Effector memory CD8-positive, alpha-beta T cell (primary cell): Measurements from ENCODE around the gene SUMF2.
A peak's percentile ranks its signal among the peaks of the same experiment; 100 is the strongest.
"Not testable (repeated sequence)": the region's sequence is repeated elsewhere in the genome, so short reads cannot be mapped to it uniquely, and the experiment has no call there.

ENCODE experiments used
- ATAC-seq: fragments of 150-1000 bp; cut with Tn5 transposase; replicated peaks from 2 replicates; pipeline ENCODE4 v1.10.0; 2021; ENCODE audit warnings: mild to moderate bottlenecking, moderate library complexity
- DNase-seq, 3 experiments: peaks; one replicate each; pipeline ENCODE4 v3.0.0; 2021
- H3K27ac Mint-ChIP-seq, 2 donors: one replicate each; pipeline ENCODE4 v1.8.0; 2022; ENCODE audit warnings: mild to moderate bottlenecking in 2 of 2, mixed read lengths in 2 of 2, moderate library complexity in 2 of 2
- H3K27me3 Mint-ChIP-seq, 2 donors: one replicate each; pipeline ENCODE4 v1.8.0; 2022; ENCODE audit warnings: mixed read lengths in 2 of 2
- H3K36me3 Mint-ChIP-seq: one replicate; pipeline ENCODE4 v1.8.0; 2022; ENCODE audit warnings: mild to moderate bottlenecking, moderate library complexity, mixed read lengths; ENCODE audit not compliant: insufficient read depth
- H3K4me1 Mint-ChIP-seq, 2 donors: one replicate each; pipeline ENCODE4 v1.8.0; 2022; ENCODE audit warnings: low read depth in 2 of 2, mixed read lengths in 2 of 2
- H3K4me3 Mint-ChIP-seq, 2 donors: one replicate each; pipeline ENCODE4 v1.8.0; 2022; ENCODE audit warnings: mild to moderate bottlenecking in 2 of 2, mixed read lengths in 2 of 2, moderate library complexity in 2 of 2
- H3K9me3 Mint-ChIP-seq, 2 donors: one replicate each; pipeline ENCODE4 v1.8.0; 2022; ENCODE audit warnings: mixed read lengths in 2 of 2
- total RNA-seq, 9 experiments: gene quantifications; one replicate each; lab custom pipeline; 2026; lab: John Stamatoyannopoulos, UW

The SUMF2 gene
- total RNA-seq: 85.7 to 147 (median 103) reads per million in 9 experiments

GRCh38 chr7:56063882-56064625, at the start of gene SUMF2:
Gene SUMF2 (plus strand): TSS chr7:56064286. CDS start chr7:56064312, 26 bp downstream.
- Mint-ChIP-seq H3K27me3 (no peaks in the 10 kb centered on the region), H3K27ac (peak within 1 kb of the TSS; percentile 95 to 97), H3K36me3 (peaks cover 75% of the 10 kb centered on the region), H3K4me1 (peaks cover 18 to 29% of the 10 kb centered on the region in 2 donors), H3K4me3 (peak within 1 kb of the TSS; percentile 87 to 92), H3K9me3 (no peaks in the 10 kb centered on the region)
- DNase-seq (peak; percentile 85 to 87 (median 86)), ATAC-seq (peak; percentile 89)

- not testable (repeated sequence) for H3K27me3 Mint-ChIP-seq, DNase-seq, H3K9me3 Mint-ChIP-seq, ATAC-seq, H3K4me1 Mint-ChIP-seq, H3K4me3 Mint-ChIP-seq, H3K27ac Mint-ChIP-seq, H3K36me3 Mint-ChIP-seq
These were observed 47.1 kb upstream of the SUMF2 start for GRCh38 chr7:56017015-56017414.

- Mint-ChIP-seq H3K4me3 (no peak overlapping the region), H3K27me3 (no peaks in the 10 kb centered on the region), H3K36me3 (peaks cover 10% of the 10 kb centered on the region), H3K4me1 (no peaks in the 10 kb centered on the region), H3K27ac (no peak overlapping the region), H3K9me3 (no peaks in the 10 kb centered on the region)
- ATAC-seq (no peak), DNase-seq (no peak)
These were observed 44.6 kb upstream of the SUMF2 start for GRCh38 chr7:56019501-56019900.

DNA sequence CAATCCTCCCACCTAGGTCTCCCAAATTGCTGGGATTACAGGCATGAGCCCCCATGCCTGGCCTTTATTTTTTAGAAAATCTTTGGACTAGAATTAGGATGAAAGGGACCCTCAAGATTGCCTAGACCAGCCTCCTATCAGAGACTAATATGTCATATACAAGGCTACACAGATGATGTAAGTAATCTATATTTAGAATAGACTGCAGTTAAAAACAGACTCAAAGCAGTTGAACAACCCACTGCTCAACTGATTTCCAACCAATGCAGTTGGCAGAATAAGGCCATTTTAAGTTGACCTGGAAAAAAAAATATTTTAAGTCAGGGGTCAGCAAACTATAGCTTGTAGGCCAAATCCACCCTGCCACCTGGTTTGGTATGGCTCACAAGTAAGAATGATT, 40.6 kb upstream of the SUMF2 start:
- ATAC-seq (no peak), DNase-seq (no peak)
- no peaks in the 10 kb centered on the region for H3K4me1 Mint-ChIP-seq
- peaks cover 10% of the 10 kb centered on the region for H3K36me3 Mint-ChIP-seq
- H3K9me3 Mint-ChIP-seq: no peaks in the 10 kb centered on the region
- no peak overlapping the region for H3K27ac Mint-ChIP-seq
- no peak overlapping the region for H3K4me3 Mint-ChIP-seq
- H3K27me3 Mint-ChIP-seq: no peaks in the 10 kb centered on the region

DNA sequence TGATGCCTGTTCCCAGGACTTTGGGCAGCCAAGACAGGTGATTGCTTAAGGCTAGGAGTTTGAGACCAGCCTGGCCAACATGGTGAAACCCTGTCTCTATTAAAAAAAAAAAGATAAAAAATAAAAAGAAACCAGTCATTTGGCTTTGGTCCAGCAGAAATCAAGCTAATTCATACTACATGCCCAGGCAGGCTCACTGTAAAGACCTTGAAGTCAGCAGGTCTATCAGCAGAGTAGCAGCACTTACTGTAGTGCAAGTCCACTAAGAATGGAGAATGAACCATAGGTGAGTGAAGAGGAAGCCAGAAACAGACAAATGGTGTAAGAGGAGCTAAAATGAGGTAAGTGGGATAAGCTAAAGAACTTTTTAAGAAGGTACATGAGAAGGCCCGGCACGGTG, 37.5 kb upstream of the SUMF2 start:
- no peak overlapping the region for H3K27ac Mint-ChIP-seq

GRCh38 chr7:56028942-56029630, 35.0 kb upstream of the SUMF2 start:
- ATAC-seq (no peak), DNase-seq (no peak)
- Mint-ChIP-seq H3K27ac (peak overlapping the region in 1 of 2 donors; percentile 5), H3K36me3 (peaks cover 11% of the 10 kb centered on the region), H3K27me3 (no peaks in the 10 kb centered on the region), H3K4me1 (peaks cover 5% of the 10 kb centered on the region in 2 donors), H3K9me3 (no peaks in the 10 kb centered on the region), H3K4me3 (no peak overlapping the region)

More for the DNA sequence above, 37.5 kb upstream of the SUMF2 start:
- H3K4me1 Mint-ChIP-seq: no peaks in the 10 kb centered on the region
- DNase-seq (no peak), ATAC-seq (no peak)
- no peak overlapping the region for H3K4me3 Mint-ChIP-seq
- no peaks in the 10 kb centered on the region for H3K27me3 Mint-ChIP-seq
- H3K36me3 Mint-ChIP-seq: peaks cover 2% of the 10 kb centered on the region
- H3K9me3 Mint-ChIP-seq: no peaks in the 10 kb centered on the region

DNA sequence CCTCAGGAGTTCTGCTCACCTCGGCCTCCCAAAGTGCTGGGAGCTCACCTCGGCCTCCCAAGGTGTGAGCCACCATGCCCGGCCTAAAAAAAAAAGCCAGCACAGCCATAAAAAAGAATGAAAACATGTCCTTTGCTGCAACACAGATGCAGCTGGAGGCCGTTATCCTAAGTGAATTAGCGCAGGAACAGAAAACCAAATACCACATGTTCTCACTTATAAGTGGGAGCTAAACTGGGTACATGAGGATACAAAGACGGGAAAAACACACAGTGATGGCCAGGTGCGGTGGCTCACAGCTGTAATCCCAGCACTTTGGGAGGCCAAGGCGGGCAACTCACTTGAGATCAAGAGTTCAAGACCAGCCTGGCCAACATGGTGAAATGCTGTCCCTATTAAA, 33.7 kb upstream of the SUMF2 start:
- ATAC-seq (no peak), DNase-seq (no peak)
- Mint-ChIP-seq H3K36me3 (peaks cover 12% of the 10 kb centered on the region), H3K4me3 (no peak overlapping the region), H3K27ac (no peak overlapping the region), H3K9me3 (no peaks in the 10 kb centered on the region), H3K4me1 (peaks cover 5% of the 10 kb centered on the region in 2 donors), H3K27me3 (no peaks in the 10 kb centered on the region)

DNA sequence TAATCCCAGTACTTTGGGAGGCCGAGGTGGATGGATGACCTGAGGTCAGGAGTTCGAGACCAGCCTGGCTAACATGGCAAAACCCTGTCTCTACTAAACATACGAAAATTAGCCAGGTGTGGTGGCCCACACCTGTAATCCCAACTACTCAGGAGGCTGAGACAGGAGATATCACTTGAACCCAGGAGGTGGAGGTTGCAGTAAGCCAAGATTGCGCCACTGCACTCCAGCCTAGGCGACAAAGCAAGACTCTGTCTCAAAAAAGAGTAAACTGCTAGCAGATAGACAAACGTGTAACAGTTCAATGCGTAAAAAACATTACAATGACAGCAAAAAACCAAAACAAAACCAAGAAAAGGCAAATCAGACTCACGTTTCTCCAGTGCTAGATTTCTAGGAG, 32.5 kb upstream of the SUMF2 start:
- H3K27me3 Mint-ChIP-seq, H3K27ac Mint-ChIP-seq, H3K4me1 Mint-ChIP-seq, ATAC-seq, DNase-seq, H3K4me3 Mint-ChIP-seq, H3K9me3 Mint-ChIP-seq: not testable (repeated sequence)
- peaks cover 12% of the 10 kb centered on the region for H3K36me3 Mint-ChIP-seq

- peak overlapping the region; percentile 12 to 85 for H3K4me3 Mint-ChIP-seq
- H3K27ac Mint-ChIP-seq, H3K4me1 Mint-ChIP-seq, ATAC-seq, DNase-seq, H3K27me3 Mint-ChIP-seq, H3K9me3 Mint-ChIP-seq: not testable (repeated sequence)
- H3K36me3 Mint-ChIP-seq: peaks cover 12% of the 10 kb centered on the region
These were observed 31.5 kb upstream of the SUMF2 start for GRCh38 chr7:56032578-56032977.

DNA sequence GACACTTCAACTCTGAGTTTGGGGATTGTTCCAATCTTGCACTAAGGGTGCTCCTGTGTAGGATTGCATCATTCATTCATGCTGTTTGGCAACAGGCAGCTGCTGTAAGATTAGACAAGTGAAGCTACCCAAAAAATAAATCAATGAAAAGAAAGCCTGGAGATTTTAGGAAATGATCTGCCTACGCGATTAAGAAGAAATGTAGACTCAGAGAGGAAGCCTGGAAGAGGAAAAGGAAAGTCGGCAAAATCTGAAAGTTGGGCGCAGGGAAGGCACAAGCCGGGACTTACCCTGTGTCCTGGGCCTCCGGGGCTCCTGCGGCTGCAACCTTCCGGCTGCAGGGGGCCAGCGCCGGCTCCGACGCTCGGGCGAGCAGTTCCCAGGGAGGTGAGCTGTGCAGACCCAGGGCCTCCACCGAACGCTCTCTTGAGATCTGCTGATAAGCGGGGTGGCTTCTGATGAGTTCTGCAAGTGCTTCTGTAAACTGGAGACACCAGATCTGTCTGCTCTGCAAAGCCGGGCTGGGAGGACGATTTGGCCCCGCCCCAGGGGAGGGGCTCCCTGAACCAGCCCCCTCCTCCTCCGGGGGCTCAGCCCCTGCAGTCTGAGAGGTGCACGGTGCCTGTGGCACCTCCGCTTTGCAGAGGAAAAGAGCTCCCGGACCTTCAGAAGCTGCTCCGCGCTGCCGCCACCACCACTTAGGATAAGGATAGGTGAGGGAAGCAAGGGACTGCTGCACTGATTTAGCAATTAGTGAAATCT, 30.2 kb upstream of the SUMF2 start:
- peak; percentile 48 to 57 (median 50) for DNase-seq
- no peaks in the 10 kb centered on the region for H3K9me3 Mint-ChIP-seq

GRCh38 chr7:56040730-56041129, 23.4 kb upstream of the SUMF2 start:
- Mint-ChIP-seq H3K27ac (no peak overlapping the region), H3K36me3 (no peaks in the 10 kb centered on the region), H3K4me3 (no peak overlapping the region), H3K27me3 (no peaks in the 10 kb centered on the region), H3K4me1 (no peaks in the 10 kb centered on the region), H3K9me3 (no peaks in the 10 kb centered on the region)
- ATAC-seq: no peak
- DNase-seq: no peak

More for the DNA sequence above, 30.2 kb upstream of the SUMF2 start:
- Mint-ChIP-seq H3K27me3 (no peaks in the 10 kb centered on the region), H3K4me1 (peaks cover 5 to 8% of the 10 kb centered on the region in 2 donors), H3K4me3 (peak overlapping the region; percentile 78 to 85), H3K36me3 (peaks cover 12% of the 10 kb centered on the region), H3K27ac (peak overlapping the region; percentile 3 to 51)
- ATAC-seq: peak; percentile 90

- H3K36me3 Mint-ChIP-seq, H3K27ac Mint-ChIP-seq, ATAC-seq: not testable (repeated sequence)
These were observed 18.3 kb upstream of the SUMF2 start for GRCh38 chr7:56045758-56046157.

DNA sequence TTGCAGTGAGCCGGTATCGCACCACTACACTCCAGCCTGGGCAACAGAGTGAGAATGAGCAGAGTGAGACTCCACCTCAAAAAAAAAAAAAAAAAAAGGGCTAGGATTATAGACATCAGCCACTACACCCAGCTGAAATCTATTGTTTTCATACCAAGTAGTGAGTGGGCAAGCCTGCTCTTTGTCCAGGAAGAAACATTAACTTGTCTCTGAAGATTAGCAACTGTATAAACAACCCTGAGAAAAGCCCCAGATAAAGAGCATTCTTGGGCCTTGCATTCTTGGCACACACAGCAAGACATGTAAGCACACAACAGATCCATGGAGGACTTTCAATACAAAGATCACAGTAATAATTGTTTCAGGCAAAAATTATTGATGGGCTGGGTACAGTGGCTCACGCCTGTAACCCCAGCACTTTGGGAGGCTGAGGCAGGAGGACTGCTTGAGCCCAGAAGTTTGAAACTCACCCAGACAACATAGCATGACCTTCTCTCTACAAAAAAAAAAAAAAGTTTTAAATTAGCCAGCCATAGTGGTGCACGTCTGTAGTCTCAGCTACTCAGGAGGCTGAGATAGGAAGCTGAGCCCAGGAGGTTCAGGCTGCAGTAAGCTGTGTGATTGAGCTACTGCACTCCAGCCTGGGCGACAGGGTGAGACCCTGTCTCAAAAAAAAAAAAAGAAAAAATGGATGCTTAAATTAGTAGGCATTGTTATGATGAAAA, 17.2 kb upstream of the SUMF2 start:
- Mint-ChIP-seq H3K9me3 (no peaks in the 10 kb centered on the region), H3K27ac (no peak overlapping the region), H3K27me3 (no peaks in the 10 kb centered on the region), H3K36me3 (peaks cover 10% of the 10 kb centered on the region), H3K4me3 (no peak overlapping the region), H3K4me1 (peaks cover 7 to 13% of the 10 kb centered on the region in 2 donors)
- no peak for ATAC-seq
- DNase-seq: no peak

More at GRCh38 chr7:56045758-56046157, 18.3 kb upstream of the SUMF2 start:
- not testable (repeated sequence) for DNase-seq, H3K27me3 Mint-ChIP-seq, H3K4me1 Mint-ChIP-seq, H3K9me3 Mint-ChIP-seq, H3K4me3 Mint-ChIP-seq
